ENCODE results near the gene PTPRD. TPM values are rescaled to one million over a fixed set of nuclear protein-coding genes. Genes with fewer than 3 reads are reported as not detected.

PTPRD gene
- total RNA-seq, 3 donors from 2014 or later (not counting 1 experiment from before 2014, with no cell fraction given): 0.05 to 0.68 TPM; not detected in 1

GRCh38 chr9:10252174-10252573, 360.6 kb downstream of the PTPRD start:
- no peak overlapping the region for H3K27ac ChIP-seq (ENCODE audit: low read length)
- ATAC-seq (no peak), DNase-seq (no peak)
- intact Hi-C loops (cut with micrococcal nuclease): no loop called here
- H3K27me3 ChIP-seq (ENCODE audit: control insufficient read depth, insufficient read depth, low read length): no peaks in the 10 kb centered on the region
- H3K9me3 ChIP-seq (ENCODE audit: control insufficient read depth, insufficient read depth, low read length): no peaks in the 10 kb centered on the region
- no peak overlapping the region for H3K4me3 Mint-ChIP-seq
- H3K4me3 ChIP-seq (ENCODE audit: low read length): no peak overlapping the region
- no peaks in the 10 kb centered on the region for H3K4me1 Mint-ChIP-seq
- H3K36me3 Mint-ChIP-seq: no peaks in the 10 kb centered on the region
- no peak overlapping the region for H3K27ac Mint-ChIP-seq
- no peaks in the 10 kb centered on the region for H3K4me1 ChIP-seq (ENCODE audit: control insufficient read depth, insufficient read depth, low read length)
- WGBS (ENCODE audit: insufficient coverage): 100% methylated on average over 1 of the region's 2 CpGs
- TF ChIP-seq CTCF (IDR thresholded peaks at IDR 0.05): no peak
- no peaks in the 10 kb centered on the region for H3K27me3 Mint-ChIP-seq (ENCODE audit: low read depth in 2 of 2)
- no peaks in the 10 kb centered on the region for H3K36me3 ChIP-seq (ENCODE audit: control insufficient read depth, insufficient read depth, low read length)
- H3K9me3 Mint-ChIP-seq: peaks cover 2 to 11% of the 10 kb centered on the region in 2 donors

- no peaks in the 10 kb centered on the region for H3K9me3 ChIP-seq (ENCODE audit: control insufficient read depth, insufficient read depth, low read length)
Observed at GRCh38 chr9:10251490-10251889, 361.3 kb downstream of the PTPRD start.

GRCh38 chr9:10250219-10250618, 362.6 kb downstream of the PTPRD start:
- Histone ChIP-seq H3K27ac (ENCODE audit: low read length) (no peak overlapping the region), H3K4me1 (ENCODE audit: control insufficient read depth, insufficient read depth, low read length) (no peaks in the 10 kb centered on the region), H3K36me3 (ENCODE audit: control insufficient read depth, insufficient read depth, low read length) (no peaks in the 10 kb centered on the region), H3K27me3 (ENCODE audit: control insufficient read depth, insufficient read depth, low read length) (no peaks in the 10 kb centered on the region), H3K9me3 (ENCODE audit: control insufficient read depth, insufficient read depth, low read length) (no peaks in the 10 kb centered on the region), H3K4me3 (ENCODE audit: low read length) (no peak overlapping the region)
- intact Hi-C loops (cut with micrococcal nuclease): no loop called here
- Mint-ChIP-seq H3K27me3 (ENCODE audit: low read depth in 2 of 2) (no peaks in the 10 kb centered on the region), H3K4me3 (no peak overlapping the region), H3K9me3 (peaks cover 5 to 7% of the 10 kb centered on the region in 2 donors), H3K36me3 (no peaks in the 10 kb centered on the region), H3K27ac (no peak overlapping the region), H3K4me1 (no peaks in the 10 kb centered on the region)
- 53% methylated on average over 1 of the region's 1 CpG for WGBS (ENCODE audit: insufficient coverage)
- DNase-seq (no peak), ATAC-seq (no peak)
- TF ChIP-seq CTCF (IDR thresholded peaks at IDR 0.05): no peak

More at GRCh38 chr9:10251490-10251889, 361.3 kb downstream of the PTPRD start:
- DNase-seq: no peak
- Histone ChIP-seq H3K36me3 (ENCODE audit: control insufficient read depth, insufficient read depth, low read length) (no peaks in the 10 kb centered on the region), H3K4me3 (ENCODE audit: low read length) (no peak overlapping the region), H3K27ac (ENCODE audit: low read length) (no peak overlapping the region), H3K27me3 (ENCODE audit: control insufficient read depth, insufficient read depth, low read length) (no peaks in the 10 kb centered on the region), H3K4me1 (ENCODE audit: control insufficient read depth, insufficient read depth, low read length) (no peaks in the 10 kb centered on the region)
- H3K4me1 Mint-ChIP-seq: no peaks in the 10 kb centered on the region
- intact Hi-C loops (cut with micrococcal nuclease): no loop called here
- no CpG with 5 or more reads among the region's 1 CpG for WGBS (ENCODE audit: insufficient coverage)
- H3K27me3 Mint-ChIP-seq (ENCODE audit: low read depth in 2 of 2): no peaks in the 10 kb centered on the region
- H3K9me3 Mint-ChIP-seq: peaks cover 2 to 6% of the 10 kb centered on the region in 2 donors
- H3K36me3 Mint-ChIP-seq: no peaks in the 10 kb centered on the region
- no peak for TF ChIP-seq CTCF (IDR thresholded peaks at IDR 0.05)
- ATAC-seq: no peak
- H3K27ac Mint-ChIP-seq: no peak overlapping the region
- H3K4me3 Mint-ChIP-seq: no peak overlapping the region

- H3K9me3 ChIP-seq (ENCODE audit: control insufficient read depth, insufficient read depth, low read length): no peaks in the 10 kb centered on the region
- H3K27me3 ChIP-seq (ENCODE audit: control insufficient read depth, insufficient read depth, low read length): no peaks in the 10 kb centered on the region
- H3K36me3 Mint-ChIP-seq: no peaks in the 10 kb centered on the region
- H3K27ac Mint-ChIP-seq: no peak overlapping the region
- peaks cover 4 to 5% of the 10 kb centered on the region in 2 donors for H3K9me3 Mint-ChIP-seq
- intact Hi-C loops (cut with micrococcal nuclease): no loop called here
- H3K4me1 ChIP-seq (ENCODE audit: control insufficient read depth, insufficient read depth, low read length): no peaks in the 10 kb centered on the region
- H3K4me1 Mint-ChIP-seq: no peaks in the 10 kb centered on the region
- WGBS (ENCODE audit: insufficient coverage): 80% methylated on average over 1 of the region's 1 CpG
- no peaks in the 10 kb centered on the region for H3K27me3 Mint-ChIP-seq (ENCODE audit: low read depth in 2 of 2)
- H3K27ac ChIP-seq (ENCODE audit: low read length): no peak overlapping the region
- H3K4me3 Mint-ChIP-seq: no peak overlapping the region
- TF ChIP-seq CTCF (IDR thresholded peaks at IDR 0.05): no peak
- no peak for DNase-seq
- no peak overlapping the region for H3K4me3 ChIP-seq (ENCODE audit: low read length)
- no peaks in the 10 kb centered on the region for H3K36me3 ChIP-seq (ENCODE audit: control insufficient read depth, insufficient read depth, low read length)
- ATAC-seq: no peak
Observed at GRCh38 chr9:10248890-10249289, 363.9 kb downstream of the PTPRD start.
